Amygdala (tissue), 56 donors: ENCODE results near the gene MELTF.

Experiments used
- DNase-seq, 56 donors: peaks; one replicate each; lab custom pipeline; 2025; lab: John Stamatoyannopoulos, UW

Gene MELTF

DNA sequence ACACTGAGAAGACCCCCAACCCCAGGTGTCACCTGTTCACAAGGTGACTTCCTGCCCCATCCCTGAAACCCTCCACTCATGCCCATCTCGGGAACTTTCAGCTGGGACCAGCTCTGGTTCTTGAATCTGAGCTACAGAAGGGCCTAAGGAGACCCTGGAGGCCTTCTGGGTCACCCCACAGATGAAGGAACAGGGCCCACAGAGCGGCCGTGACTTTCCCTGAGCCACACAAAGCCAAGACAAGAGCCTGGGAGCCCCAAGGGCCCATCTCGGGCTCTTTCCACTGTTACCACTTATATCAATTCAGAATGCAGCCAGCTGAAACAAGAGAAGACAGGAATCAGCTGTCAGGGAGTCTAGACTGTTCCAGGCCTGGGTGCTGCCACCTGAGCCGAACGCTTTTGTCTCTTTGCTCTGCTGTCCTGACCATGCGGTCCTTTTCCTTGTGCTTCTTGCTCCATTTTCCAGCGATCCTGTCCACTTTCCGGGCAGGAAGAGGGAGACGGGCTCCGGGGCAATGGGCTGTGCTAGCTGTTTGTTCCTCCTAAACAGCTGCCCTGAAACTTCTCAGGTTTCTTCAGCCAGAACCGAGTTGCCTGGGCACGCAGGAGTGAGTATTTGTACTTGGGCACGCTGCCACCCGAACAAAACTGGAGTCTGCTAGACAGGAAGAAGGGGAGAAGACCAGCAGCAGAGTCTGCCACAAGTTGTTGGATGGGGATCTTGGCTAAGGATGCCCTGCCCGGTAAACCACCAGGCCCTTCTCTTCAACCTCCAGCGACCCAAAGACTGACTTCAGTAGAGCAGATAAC, 33.0 kb downstream of the MELTF start:
- DNase-seq, result no peak

DNA sequence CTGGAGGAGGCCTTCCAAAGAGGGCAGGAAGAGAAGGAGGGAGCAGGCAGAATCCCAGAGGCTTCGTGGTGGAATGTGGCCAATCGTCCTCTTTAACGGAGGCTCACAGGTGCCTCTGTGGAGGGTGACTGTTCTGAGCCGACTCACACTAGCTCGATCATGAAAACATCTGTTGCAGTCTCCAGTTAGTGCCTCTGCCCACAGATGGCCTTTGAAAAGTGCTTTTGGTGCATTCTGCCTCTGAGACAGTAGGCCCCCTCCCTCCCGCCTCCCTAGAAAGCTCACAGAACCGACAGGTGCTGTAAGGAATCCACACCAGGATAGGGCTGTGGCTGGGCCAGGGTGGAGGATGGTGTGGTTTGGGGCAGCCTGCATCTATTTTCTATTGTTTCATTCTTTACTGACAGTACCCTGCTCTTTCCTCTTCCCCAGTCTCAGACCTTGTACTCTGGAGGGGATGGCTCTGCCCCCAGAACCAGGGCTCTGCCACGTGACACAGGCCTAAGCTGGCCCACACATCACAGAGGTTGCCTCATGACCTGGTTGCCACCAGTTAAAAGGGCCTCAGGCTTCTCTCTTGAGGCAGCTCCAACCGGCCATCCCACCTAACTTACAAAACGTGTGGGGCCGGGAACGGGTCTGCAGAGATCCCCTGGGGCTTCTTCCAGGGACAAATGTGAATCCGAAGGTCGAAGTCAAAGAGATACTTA, 33.8 kb downstream of the MELTF start:
- peak in 2 of 56 donors; percentile 9 to 27 for DNase-seq

- DNase-seq, result no peak
Observed at GRCh38 chr3:196995027-196995426, 34.6 kb downstream of the MELTF start.

DNA sequence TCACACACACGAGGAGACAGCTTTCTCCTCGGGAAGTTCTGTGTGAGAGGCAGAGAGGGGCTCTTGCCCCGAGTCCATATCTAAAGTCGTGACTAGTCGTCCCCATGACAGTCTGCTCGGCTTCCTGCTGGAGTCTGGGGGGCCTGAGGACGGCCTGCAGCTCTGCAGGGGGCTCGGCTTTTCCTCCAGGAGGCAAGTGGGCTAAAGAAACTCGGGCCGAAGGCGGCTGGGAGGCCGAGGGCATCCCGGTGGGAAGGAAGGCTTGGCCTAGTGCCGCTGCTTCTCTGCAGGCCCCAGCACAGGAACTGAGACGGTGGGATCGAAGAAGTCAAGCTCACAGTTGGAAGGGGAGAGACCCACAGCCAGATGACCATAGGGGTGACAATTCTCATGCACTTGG, 35.6 kb downstream of the MELTF start:
- DNase-seq, result no peak

DNA sequence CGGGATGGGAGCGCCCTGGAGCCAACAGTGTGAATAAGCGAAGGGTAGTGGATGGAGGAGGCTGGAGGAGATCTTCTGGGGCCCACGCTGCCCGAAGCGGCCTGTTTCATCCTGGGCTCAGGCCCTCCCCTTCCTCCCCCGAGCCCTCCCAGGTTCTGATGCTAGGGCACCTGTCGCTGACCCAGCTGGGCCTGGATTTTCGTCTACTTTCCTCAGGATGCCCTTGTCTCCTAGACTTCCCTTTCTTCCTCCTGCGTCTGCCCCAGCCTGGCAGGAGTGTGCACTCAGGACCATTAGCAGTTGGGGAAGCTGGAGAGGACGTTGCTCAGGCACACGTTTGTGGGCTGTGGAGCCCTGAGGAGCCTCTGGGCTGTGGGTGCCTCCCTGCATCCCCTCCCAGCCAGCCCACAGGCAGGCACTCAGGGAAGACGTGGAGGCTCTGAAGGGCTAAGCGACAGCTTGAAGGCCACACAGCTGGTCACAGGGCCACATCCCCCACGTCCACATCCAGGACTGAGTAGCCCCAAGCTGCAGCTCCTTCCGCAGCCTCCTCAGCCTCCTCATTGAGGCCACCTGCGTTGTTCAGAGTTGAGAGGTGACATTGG, 37.1 kb downstream of the MELTF start:
- DNase-seq, result no peak

DNA sequence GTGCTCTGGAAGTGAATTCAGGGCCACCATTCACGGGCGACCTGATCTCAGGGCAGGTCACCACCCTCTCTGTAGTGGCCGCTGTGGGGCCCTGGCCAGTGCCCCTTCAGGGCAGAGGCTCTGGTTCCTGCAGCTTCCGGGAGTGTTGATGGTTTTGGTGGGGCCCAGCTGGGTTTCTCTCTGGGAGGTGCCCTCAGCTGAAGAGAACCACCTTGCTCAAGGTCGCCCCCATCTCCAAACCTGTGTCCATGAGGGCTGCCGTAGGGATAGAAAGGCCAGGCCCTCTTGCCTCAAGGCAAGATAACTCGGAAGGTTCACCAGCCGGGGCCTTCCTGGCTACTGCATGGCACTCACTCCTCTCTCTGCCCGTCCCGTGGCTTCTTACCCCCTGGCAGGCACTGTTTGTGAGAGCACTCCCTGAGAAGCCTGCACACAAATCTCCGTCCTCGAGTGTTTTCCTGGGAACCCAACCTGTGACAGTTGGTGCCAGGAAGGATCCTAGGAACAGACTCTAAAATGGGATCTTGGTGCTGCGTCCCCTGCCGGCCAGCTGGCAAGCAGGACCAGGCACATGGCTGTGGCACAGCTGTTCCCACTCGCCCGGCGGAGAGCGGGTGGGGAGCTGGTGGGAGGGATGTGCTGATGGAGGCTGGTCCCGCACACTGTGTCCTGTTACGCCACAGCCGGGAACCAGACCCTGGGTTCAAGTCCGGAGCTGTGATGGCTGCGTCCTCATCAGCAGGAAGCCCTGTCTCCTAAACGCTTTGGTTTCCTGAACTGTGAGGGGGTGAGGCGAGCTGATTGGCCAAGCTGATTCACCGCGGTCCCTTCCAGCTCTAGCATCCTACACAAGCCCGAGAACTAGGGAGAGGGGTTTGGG, 37.8 kb downstream of the MELTF start:
- peak in 6 of 56 donors; percentile 10 to 44 (median 24) for DNase-seq

DNA sequence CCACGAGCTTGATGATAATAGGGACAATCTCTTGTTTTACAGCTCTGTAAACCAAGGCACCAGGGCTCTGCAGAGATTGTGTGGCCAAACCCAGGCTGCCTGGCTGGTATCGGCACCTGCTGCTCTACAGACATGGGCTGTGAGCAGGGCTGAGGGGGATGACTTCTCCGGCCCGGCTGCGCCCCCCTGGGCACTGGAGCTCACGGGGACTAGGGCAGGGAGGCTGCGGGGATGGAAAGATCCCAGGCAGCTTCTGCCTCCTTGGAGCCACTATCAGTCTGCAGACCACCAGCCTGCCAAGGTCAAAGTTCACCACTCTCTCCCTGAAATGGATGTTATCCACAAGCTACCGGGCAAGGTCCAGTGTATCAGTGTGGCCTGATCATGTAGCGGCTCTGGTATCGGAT, 39.0 kb downstream of the MELTF start:
- no peak for DNase-seq

- DNase-seq, result no peak
Observed at GRCh38 chr3:196989721-196990262, 39.8 kb downstream of the MELTF start.

DNA sequence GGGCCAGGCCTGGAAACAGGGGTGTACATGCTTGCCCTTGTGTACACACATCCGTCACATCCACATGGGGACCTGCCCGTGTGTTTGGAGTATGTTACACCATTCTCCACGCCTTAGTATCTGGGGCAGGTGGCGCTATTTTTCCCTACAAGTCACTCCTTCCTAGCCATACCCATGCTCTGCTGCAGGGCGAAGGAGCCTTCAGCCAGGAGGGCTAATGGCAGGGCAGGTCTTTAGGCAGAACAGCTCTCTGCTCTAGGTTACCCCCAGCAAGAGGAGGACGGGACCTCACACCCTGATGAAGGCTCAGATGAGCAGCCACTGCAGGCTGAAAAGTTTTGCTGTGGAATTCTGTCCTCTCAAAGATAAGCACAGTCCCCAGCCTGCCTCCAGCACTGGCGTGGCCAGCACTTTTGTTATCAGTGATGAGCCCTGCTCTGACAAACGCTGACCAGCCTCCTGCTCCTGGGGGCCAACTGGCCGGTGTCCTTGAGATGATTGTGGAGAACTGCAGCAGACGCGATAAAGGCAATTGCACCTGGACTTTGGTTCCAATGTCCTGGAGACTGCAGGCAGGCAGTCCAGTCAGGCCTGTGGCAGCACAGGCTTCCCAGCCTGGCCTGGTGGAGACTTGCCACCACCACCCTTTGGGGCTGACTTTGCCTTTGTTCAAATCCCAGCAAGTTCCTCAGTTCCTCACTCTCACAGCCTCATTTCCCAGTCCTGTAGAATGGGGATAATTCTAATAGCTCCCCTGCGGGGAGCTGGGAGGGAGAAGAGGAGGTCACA, 41.2 kb downstream of the MELTF start:
- DNase-seq, result no peak

GRCh38 chr3:196987022-196987421, 42.6 kb downstream of the MELTF start:
- DNase-seq, result no peak

GRCh38 chr3:196985954-196986885, 43.4 kb downstream of the MELTF start:
- DNase-seq, result no peak

DNA sequence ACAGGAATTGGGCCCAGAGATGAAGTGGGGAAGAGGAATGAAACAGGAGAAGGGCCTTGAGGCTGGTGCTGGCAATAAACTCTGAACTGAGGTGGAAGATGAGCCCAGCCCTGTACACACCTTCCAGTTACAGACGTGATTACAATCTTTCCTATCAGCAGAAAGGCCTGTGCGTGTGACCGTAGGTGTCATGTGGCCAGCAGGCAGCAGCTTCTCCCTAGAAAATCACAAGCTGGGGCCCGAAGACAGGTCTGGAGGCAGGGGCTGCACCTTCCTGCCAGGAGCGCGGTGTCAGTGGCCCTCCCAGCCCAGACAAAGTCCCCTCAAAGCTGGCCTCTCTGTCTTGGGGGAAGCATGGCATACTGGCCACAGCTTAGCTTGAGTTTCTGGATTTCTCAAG, 44.3 kb downstream of the MELTF start:
- no peak for DNase-seq

DNA sequence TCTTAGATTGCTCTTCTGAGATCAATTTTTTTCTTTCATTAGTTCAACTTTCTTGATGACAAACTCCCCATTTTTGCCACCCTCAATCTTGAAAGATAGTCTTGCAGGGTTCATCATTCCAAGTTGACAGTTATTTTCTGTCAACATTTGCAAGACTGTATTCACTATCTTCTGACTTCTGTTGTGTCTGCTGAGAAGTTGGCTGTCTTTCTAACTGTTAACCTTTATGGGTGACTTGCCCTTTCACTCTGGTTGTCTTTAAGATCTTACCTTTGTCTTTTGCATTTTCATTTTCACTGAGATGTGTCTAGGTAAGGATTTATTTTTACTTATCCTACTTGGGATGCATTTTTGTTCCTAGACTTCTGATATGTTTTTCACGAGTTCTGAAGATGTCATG, 46.4 kb downstream of the MELTF start:
- DNase-seq, result no peak

- no peak for DNase-seq
Observed at GRCh38 chr3:196981657-196982056, 48.0 kb downstream of the MELTF start.

- DNase-seq, result no peak
Observed at GRCh38 chr3:196979545-196979944, 50.1 kb downstream of the MELTF start.

- DNase-seq, result no peak
Observed at GRCh38 chr3:196976941-196977340, 52.7 kb downstream of the MELTF start.

GRCh38 chr3:196975349-196975748, 54.3 kb downstream of the MELTF start:
- no peak for DNase-seq

GRCh38 chr3:196974661-196975060, 55.0 kb downstream of the MELTF start:
- DNase-seq, result no peak
